GM12873 (cell line): ENCODE data around the gene PHLDA3.

ENCODE experiments used
- CTCF ChIP-seq: IDR thresholded peaks from 2 replicates; pipeline ENCODE4 v1.5.1; 2012; ENCODE audit warnings: low read depth, mild to moderate bottlenecking, moderate library complexity, low read length, control low read depth; ENCODE audit not compliant: insufficient read depth; ENCODE audit errors: missing control alignments

PHLDA3 gene

GRCh38 chr1:201468844-201469644 is at the start of gene PHLDA3:
PHLDA3 (minus strand) TSS chr1:201469188; CDS start chr1:201468786, 402 bp downstream.
- TF ChIP-seq CTCF: no peak

- TF ChIP-seq CTCF: no peak
Measured at GRCh38 chr1:201518071-201518470, 49.1 kb upstream of the PHLDA3 start.

DNA sequence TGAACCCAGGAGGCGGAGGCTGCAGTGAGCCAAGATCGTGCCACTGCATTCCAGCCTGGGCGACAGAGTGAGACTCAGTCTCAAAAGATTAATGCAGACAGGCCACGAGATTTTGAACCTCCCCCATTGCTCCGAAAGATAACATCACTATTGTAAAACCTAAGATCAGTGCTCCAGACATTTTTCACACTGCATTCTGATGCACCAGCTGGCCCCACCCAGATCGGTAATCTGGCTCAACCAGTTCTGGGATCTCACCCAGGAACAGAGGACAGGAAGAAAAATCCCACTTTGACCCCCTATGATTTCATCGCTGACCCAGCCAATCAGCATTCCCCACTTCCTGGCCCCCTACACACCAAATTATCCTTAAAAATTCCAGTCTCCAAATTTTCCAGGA is 48.6 kb upstream of the PHLDA3 start:
- no peak for TF ChIP-seq CTCF

DNA sequence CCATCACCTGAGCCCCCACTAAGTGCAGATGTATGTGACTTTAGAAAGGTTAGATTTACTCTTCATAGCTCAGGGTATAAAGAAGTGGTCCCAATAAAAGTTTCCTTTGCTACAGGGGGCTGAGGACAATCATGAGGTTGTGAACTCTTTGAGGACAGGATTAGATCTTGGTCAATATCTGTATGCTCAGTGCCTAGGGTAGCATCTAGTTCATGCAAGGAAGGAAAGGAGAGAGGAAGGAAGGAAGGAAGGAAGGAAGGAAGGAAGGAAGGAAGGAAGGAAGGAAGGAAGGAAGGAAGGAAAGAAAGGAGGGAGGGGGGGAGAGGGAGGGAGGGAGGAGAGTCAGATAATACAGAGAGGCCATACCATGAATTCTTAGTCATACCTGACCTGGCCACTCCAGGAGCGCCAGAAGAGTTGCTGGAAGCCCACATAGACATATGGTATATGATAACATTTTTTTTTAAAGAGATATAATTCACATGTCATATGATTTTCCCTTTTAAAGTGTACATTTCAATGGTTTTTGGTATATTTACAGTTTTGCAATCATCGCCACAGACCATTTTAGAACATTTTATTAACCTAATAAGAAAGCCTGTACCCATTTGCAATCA is 47.6 kb upstream of the PHLDA3 start:
- no peak for TF ChIP-seq CTCF

- no peak for TF ChIP-seq CTCF
Measured at GRCh38 chr1:201515895-201516294, 46.9 kb upstream of the PHLDA3 start.

GRCh38 chr1:201515062-201515750 is 46.2 kb upstream of the PHLDA3 start:
- TF ChIP-seq CTCF: no peak

- no peak for TF ChIP-seq CTCF
Measured at GRCh38 chr1:201514466-201514865, 45.5 kb upstream of the PHLDA3 start.
